NCI-H2196 treated with DMSO at 0.1 percent for 48 hours (cell line): ENCODE measurements around the gene KCNH6.

Experiments
- DNase-seq: peaks from one replicate; lab custom pipeline; 2025; ENCODE audit not compliant: unreplicated experiment; lab: John Stamatoyannopoulos, UW

KCNH6 gene, protein sequence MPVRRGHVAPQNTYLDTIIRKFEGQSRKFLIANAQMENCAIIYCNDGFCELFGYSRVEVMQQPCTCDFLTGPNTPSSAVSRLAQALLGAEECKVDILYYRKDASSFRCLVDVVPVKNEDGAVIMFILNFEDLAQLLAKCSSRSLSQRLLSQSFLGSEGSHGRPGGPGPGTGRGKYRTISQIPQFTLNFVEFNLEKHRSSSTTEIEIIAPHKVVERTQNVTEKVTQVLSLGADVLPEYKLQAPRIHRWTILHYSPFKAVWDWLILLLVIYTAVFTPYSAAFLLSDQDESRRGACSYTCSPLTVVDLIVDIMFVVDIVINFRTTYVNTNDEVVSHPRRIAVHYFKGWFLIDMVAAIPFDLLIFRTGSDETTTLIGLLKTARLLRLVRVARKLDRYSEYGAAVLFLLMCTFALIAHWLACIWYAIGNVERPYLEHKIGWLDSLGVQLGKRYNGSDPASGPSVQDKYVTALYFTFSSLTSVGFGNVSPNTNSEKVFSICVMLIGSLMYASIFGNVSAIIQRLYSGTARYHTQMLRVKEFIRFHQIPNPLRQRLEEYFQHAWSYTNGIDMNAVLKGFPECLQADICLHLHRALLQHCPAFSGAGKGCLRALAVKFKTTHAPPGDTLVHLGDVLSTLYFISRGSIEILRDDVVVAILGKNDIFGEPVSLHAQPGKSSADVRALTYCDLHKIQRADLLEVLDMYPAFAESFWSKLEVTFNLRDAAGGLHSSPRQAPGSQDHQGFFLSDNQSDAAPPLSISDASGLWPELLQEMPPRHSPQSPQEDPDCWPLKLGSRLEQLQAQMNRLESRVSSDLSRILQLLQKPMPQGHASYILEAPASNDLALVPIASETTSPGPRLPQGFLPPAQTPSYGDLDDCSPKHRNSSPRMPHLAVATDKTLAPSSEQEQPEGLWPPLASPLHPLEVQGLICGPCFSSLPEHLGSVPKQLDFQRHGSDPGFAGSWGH

DNA sequence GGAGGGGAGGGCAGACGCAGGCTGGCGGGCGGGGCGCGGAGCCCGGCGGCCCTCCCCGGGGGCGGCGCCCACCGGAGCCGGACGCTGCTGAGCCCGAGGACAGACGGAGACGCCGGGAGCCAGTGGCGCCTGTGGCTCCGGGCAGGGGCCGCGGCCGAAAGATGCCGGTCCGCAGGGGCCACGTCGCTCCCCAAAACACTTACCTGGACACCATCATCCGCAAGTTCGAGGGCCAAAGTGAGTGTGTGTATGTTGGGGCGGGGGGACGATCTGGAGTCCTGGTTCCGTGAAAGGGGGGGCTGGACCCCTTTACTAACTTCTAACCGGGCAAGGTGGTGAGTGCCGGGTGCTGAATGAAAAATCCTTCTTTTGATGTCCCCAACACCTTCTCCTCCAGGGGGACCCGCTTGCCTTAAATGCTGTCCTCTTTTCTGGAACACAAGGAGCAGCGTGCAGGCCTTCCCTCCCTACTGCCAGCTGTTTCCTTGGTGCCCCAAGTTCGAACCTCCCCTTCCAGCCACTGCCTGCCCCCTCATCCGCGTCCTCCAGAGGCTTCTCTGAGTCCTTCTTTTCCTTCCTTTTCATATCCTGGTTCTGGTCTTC lies at the start of gene KCNH6:
Gene KCNH6, plus strand, starts transcription at position 106 of the 603 bp plus-strand sequence. Its CDS starts 56 bp downstream, at position 162.
- no peak for DNase-seq

DNA sequence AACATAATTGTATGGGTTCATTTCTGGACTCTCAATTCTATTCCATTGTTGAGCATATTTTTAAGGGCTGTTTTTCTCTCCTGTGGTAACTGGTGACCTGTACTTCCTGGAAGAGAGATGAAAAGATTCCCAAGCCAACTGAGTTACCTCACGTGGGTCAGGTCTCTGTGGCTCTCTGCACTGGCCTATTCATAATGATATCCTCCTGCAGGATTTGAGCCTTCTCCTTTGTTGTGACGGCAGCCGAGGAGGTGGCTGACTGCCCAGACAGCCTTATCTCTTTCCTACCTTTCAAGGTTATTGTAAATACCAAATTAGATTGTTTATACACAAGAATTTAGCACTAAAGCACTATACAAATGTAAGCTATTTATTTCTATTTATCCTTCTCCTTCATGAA lies 49.0 kb upstream of the KCNH6 start:
- DNase-seq: peak; percentile 76

DNA sequence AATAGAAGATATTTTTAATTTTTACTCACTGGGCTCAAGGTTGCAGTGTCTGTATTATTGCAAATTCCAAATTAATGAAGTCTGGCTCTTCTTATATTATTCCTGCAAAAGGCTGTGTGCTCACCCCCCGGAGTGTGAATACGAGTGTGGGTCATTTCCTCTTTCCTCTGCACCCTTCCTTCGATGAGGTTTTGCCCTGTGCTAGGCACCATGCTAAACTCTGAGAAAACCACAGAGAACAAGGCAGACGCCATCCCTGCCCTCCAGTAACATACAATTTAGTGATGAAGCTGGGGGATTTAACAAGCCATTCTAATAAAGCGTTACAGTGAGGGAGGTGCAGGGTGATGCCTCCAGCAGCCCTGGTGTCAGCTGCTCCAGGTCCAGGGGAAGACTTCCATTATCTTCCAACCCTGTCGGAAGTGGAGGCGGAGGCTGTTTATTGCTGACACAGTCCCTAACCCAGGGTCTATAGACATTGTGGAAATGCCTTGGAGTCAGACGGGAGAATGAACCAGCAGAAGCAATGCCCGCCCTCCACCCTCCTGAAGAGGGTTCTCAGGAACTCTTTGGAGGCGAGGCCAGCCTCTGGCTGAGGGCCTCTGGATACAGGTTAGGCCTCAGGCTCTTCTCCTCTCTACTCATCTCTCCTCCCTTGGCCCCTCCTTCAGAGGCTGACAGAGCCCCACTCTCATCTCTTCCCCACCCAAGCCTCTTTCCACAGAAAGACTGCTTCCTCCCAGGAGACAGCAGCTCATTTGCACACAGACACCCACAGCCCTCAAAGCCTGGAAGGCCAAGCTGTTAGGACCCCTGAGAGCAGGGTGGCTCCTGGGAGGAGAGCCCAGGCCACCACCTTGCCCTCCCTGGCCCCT lies 48.3 kb upstream of the KCNH6 start:
- no peak for DNase-seq

DNA sequence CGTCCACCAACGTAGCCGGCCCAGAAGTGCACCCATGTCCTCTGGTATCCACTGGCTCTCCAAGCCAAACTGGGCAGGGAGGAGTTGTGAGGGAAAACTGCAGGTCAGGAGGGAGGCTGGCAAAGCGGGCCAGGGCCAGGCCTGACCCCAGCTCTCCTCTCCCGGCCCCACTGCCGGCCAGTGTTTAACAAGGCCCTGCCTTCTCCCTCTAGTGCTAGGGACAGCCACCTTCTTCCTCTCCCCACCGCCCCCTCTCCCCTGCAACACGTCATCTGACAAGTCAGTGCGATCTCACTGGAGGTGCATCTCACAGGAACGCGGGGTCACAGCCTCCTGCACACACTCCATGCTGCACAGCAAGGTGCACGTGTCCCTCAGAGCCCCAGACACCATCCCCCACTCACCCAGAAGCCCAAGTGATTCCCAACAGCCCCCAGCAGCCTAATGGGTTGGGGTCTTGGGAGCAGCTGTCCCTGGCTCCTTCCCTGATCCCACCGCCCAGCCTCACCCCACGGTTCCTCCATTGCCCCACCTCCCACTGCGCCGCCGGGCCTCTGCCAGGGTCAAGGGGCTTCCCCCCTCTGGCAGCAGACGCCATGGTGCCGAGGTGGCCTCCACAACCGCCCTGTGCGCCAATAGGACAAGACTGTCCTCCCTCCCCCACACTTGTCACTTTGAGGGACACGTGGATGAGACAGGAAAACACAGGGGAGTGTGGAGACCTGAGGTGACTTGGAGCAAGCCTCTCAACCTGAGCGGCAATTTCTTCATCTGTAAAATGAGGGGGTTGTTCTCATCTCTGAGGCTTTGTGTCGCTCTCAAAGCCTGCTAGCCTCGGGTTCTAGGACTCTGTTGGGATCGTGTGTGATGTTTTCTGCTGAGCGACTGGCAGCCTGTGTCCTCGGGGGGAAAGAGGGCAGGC lies 47.4 kb upstream of the KCNH6 start:
- no peak for DNase-seq

DNA sequence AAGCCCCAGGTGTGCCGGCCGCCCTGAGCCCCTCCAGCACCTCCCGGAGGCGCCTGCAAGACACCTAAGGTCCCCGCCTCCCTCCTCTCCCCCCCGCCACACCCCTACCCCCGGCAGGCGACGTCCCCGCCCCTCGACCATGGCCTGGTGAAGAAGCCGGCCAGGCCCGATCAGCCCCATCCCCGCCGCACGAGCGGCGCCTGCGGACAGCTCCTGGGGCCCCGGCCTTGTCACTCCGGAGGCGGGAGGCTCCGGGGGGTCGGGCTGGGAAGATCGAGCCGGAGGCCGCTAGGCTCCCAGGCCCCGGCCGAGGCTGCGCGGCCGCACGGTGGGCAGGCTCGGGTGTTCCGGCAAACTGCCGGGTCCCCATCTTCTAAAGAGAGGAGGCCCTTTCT lies 46.7 kb upstream of the KCNH6 start:
- no peak for DNase-seq

DNA sequence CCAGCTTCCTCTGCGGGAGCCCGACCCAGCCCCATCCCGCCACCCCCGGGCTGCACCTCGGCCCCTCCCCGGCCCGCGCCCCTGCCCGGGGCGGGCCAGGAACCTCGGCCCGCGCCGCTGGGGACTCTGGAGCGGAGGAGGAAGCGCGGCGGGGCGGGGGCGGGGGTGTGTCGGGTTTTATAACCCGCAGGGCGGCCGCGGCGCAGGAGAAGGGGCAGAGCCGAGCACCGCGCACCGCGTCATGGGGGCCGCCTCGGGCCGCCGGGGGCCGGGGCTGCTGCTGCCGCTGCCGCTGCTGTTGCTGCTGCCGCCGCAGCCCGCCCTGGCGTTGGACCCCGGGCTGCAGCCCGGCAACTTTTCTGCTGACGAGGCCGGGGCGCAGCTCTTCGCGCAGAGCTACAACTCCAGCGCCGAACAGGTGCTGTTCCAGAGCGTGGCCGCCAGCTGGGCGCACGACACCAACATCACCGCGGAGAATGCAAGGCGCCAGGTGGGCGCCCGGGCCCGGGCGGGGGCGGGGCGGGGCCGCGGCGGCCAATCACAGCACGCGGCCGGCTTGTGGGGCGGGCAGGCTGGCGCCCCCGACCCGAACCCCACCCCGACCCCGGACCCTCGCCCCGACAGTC lies 46.2 kb upstream of the KCNH6 start, which contains the start of gene ACE:
Gene ACE, plus strand, starts transcription at position 208 of the 626 bp plus-strand sequence. Its CDS starts 34 bp downstream, at position 242.
- no peak for DNase-seq

DNA sequence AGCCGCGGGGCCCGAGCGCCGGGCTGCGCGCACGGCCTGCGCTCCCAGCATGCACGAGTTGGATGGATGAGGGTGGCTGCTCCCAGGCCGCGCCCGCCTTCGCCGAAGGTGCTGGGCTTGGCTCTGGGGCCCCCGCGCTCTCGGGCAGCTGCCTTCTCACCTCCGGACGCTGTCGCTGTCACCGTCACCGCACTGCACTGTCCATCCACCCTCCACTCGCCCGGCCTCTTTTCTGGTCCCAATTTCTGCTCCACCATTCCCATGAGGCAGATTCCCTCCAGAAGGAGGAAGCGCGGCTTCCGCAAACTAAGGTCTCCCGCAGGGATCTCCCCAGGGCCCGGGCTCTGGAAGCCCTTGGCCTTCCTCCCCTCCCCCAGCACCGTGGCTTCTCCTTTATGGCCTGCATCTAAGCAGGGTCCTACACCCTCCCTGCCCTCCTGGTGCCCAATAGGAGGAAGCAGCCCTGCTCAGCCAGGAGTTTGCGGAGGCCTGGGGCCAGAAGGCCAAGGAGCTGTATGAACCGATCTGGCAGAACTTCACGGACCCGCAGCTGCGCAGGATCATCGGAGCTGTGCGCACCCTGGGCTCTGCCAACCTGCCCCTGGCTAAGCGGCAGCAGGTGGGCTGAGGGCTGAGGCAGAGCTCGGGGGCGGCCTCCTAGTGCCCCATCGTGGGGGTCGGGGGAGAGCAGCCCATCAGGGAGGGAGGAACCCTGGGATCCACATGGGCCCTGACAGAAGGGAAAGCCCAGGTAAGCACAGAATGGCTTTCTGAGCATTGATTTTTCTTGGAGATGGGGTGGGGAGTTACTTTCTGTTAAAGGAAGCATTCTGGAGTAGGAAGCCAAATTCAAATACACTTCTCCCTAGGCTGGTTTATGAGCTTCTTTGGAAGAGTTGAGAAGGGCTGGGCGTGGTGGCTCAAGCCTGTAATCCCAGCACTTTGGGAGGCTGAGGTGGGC lies 45.4 kb upstream of the KCNH6 start:
- DNase-seq: no peak

DNA sequence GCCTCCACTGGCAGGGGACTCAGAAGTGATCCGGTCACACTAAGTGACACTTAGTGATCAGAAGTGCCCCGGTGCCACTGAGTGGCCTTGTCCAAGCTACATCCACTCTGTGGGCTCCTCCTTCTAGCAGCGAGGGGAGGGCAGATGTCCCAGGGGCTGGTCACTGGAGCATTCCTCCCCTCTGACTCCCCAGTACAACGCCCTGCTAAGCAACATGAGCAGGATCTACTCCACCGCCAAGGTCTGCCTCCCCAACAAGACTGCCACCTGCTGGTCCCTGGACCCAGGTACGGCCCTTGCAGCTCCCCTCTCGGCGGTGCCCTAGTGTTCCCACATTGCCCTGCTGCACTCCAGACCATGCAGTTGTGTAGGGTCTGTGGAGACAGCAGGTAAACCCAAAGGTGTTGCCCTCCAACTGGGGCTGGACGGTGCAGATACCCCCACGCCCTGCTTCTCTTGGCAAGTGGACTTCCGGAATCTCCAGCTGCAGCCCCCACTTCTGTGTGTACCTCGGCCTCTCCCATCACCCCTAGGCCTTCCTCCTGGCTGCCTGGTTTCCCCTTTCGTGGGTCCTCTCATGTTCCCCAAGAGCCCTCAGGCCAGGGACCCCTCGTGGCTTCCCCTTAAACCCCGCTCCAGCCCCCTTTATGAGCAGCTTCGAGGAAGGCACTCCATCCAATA lies 44.2 kb upstream of the KCNH6 start:
- DNase-seq: peak; percentile 26

DNA sequence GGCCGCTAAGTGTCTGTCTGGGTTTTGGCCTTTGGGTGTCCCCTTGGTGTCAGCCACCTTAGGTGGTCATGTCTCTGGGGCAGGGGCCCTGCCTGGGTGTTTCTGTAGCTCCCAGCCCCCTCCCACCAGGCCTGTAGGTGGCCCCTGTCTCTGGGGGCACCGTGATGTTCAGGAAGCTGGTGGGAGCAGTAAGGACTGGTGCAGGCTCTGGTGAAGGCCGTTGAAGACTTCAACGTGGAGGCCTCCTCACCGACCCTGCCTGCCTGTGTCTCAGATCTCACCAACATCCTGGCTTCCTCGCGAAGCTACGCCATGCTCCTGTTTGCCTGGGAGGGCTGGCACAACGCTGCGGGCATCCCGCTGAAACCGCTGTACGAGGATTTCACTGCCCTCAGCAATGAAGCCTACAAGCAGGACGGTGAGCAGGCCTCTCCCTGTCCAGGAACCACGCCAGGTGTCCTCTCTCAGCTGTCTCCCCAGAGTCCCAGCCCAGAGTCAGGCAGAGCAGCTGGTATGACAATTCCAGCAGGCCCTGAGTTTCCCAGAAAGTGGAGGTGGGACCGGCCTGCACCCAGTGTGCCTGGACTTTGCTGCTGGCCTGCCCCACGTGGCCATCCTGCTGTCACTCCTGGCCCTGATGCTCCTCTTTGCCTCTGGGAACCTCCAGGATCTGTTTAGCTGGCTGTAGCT lies 43.5 kb upstream of the KCNH6 start:
- no peak for DNase-seq

DNA sequence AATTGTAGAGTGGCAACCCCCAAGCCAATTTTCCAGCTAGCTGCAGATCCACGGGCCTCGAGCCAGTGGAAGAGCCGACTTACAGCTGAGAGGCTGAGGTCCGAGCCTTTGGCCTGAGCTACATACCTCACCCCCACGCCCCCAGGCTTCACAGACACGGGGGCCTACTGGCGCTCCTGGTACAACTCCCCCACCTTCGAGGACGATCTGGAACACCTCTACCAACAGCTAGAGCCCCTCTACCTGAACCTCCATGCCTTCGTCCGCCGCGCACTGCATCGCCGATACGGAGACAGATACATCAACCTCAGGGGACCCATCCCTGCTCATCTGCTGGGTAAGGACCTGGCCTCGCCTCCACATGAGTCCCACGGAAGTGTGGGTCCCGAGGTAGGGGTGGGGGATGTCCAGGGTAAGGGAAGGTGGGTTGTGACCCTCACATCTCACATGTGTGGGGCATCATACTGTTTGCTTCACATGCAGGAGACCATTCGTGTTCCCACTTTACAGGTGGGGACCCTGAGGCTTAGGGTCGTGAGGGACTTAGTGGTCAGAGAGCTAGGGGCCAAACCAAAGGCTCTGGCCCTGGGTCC lies 42.9 kb upstream of the KCNH6 start:
- no peak for DNase-seq

DNA sequence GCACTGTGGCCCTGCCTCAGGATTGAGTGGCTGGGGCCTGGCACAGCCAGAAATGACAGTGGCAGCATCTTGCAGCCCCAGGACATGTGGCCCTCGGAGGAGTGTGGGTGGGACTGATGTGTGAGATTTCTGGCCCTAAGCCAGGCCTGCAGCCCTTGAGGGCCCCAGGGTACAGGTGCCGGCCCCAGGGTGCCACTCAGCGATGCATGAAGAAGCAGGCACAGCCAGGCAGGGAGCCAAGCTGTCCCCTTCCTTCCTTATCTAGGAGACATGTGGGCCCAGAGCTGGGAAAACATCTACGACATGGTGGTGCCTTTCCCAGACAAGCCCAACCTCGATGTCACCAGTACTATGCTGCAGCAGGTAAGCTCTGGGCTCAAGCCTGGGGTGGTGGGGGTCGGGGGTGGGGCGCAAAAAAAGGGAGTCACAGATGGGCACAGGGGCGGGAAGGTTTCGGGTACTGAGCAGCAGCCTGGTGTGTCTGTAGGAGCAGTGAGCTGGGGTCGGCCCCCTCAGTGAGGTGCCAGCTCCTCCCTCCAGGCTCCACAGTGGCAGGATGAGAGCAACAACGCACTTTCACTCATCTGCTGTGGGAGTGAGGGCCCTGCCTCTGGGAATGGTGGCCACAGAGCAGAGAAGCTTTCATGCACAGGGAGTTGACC lies 42.2 kb upstream of the KCNH6 start:
- peak; percentile 52 for DNase-seq

DNA sequence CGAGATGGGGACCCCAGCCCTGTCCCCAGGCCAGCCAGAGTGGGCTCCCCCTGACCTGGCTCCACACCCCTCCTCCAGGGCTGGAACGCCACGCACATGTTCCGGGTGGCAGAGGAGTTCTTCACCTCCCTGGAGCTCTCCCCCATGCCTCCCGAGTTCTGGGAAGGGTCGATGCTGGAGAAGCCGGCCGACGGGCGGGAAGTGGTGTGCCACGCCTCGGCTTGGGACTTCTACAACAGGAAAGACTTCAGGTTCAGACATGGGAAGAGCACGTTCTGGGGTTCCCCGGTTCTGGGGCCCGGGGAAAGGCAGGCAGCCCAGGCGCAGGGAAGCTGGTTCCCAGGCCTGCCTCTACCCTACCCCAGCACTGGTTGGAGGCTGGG lies 41.7 kb upstream of the KCNH6 start:
- DNase-seq: no peak

DNA sequence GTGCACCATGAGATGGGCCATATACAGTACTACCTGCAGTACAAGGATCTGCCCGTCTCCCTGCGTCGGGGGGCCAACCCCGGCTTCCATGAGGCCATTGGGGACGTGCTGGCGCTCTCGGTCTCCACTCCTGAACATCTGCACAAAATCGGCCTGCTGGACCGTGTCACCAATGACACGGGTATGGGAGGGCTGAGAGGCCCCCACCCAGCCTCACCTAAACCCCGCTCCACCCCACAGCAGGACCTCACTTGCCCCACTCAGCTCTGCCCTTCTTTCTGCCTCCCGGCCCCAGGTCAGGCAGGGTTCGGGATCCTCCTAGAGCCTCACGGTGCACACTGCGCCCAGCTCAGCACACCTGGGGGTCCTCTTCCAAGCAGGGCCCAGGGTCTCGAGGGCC lies 40.6 kb upstream of the KCNH6 start:
- no peak for DNase-seq

DNA sequence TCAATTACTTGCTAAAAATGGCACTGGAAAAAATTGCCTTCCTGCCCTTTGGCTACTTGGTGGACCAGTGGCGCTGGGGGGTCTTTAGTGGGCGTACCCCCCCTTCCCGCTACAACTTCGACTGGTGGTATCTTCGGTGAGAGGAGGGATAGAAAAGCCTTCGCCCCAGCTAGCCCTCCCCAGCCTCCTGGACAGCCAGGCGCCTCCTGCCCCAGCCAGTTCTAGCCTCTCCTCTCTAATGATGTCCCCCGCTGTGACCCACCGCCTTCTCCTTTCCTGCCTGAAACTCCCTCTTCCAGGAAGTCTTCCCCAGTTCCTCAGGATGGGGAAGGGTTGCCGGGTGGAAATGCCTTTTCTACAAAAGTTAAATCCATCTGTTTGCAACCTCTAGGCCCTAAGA lies 40.1 kb upstream of the KCNH6 start:
- no peak for DNase-seq

DNA sequence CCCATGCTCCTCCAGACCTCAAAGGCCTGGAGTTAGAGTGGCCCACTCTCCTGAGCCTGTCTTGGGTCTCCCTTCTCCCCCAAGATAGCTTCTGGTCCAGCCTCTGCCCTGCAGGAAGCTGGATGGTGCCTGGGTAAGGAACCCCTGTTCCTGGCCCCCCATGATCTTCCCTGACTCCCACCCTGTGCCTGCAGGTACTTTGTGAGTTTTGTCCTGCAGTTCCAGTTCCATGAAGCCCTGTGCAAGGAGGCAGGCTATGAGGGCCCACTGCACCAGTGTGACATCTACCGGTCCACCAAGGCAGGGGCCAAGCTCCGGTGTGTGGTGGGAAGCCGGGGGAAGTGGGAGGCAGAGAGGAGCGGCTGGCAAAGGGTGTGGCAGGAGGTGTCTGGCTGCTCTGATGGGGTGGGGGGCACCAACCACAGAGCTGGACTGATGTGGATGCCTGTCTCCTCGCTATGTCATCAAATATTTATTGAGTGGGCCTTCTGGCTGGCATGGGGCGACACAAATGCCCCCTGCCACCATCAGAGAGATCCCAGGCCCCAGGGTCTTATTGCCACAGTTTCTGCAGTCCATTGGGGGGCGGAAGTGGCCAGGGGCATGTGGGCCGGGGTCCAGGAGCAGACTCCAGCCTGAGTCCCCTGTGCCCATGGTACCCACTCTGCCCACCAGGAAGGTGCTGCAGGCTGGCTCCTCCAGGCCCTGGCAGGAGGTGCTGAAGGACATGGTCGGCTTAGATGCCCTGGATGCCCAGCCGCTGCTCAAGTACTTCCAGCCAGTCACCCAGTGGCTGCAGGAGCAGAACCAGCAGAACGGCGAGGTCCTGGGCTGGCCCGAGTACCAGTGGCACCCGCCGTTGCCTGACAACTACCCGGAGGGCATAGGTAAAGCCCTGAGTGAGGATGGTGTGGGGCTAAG lies 39.2 kb upstream of the KCNH6 start:
- DNase-seq: no peak
